CD4-positive, alpha-beta T cell treated with Interleukin-6 for 4 hours (primary cell): ENCODE data around the gene SLC2A13.
"Not testable (repeated sequence)": the region's sequence is repeated elsewhere in the genome, so short reads cannot be mapped to it uniquely, and the experiment has no call there.

Source experiments
- DNase-seq: peaks from one replicate; pipeline ENCODE4 v3.0.0-alpha.2; 2020; ENCODE audit warnings: mixed read lengths

Gene SLC2A13

GRCh38 chr12:39922598-39922997, 183.3 kb downstream of the SLC2A13 start:
- DNase-seq = not testable (repeated sequence)

GRCh38 chr12:39920647-39921046, 185.2 kb downstream of the SLC2A13 start:
- DNase-seq = no peak

GRCh38 chr12:39920222-39920621, 185.7 kb downstream of the SLC2A13 start:
- DNase-seq = no peak

- no peak for DNase-seq
Measured at GRCh38 chr12:39919790-39920189, 186.1 kb downstream of the SLC2A13 start.

- DNase-seq = no peak
Measured at GRCh38 chr12:39915249-39915648, 190.6 kb downstream of the SLC2A13 start.

GRCh38 chr12:39912211-39912980, 193.5 kb downstream of the SLC2A13 start:
- DNase-seq = no peak

- DNase-seq = no peak
Measured at GRCh38 chr12:39906237-39906636, 199.6 kb downstream of the SLC2A13 start.

GRCh38 chr12:39905152-39905551, 200.7 kb downstream of the SLC2A13 start:
- no peak for DNase-seq

GRCh38 chr12:39902821-39903220, 203.1 kb downstream of the SLC2A13 start:
- no peak for DNase-seq

- DNase-seq = no peak
Measured at GRCh38 chr12:39897315-39897714, 208.6 kb downstream of the SLC2A13 start.

GRCh38 chr12:39893388-39893787, 212.5 kb downstream of the SLC2A13 start:
- not testable (repeated sequence) for DNase-seq

- DNase-seq = no peak
Measured at GRCh38 chr12:39892146-39892545, 213.7 kb downstream of the SLC2A13 start.

- no peak for DNase-seq
Measured at GRCh38 chr12:39887856-39888255, 218.0 kb downstream of the SLC2A13 start.

- DNase-seq = no peak
Measured at GRCh38 chr12:39886106-39886505, 219.8 kb downstream of the SLC2A13 start.

GRCh38 chr12:39884616-39885125, 221.2 kb downstream of the SLC2A13 start:
- no peak for DNase-seq

GRCh38 chr12:39883411-39883810, 222.5 kb downstream of the SLC2A13 start:
- DNase-seq = no peak

GRCh38 chr12:39878753-39879152, 227.1 kb downstream of the SLC2A13 start:
- DNase-seq = no peak

GRCh38 chr12:39875721-39876120, 230.2 kb downstream of the SLC2A13 start:
- no peak for DNase-seq

GRCh38 chr12:39874785-39875184, 231.1 kb downstream of the SLC2A13 start:
- no peak for DNase-seq

GRCh38 chr12:39873065-39873464, 232.8 kb downstream of the SLC2A13 start:
- no peak for DNase-seq

GRCh38 chr12:39872425-39872824, 233.5 kb downstream of the SLC2A13 start:
- no peak for DNase-seq

GRCh38 chr12:39868328-39868725, 237.6 kb downstream of the SLC2A13 start:
- no peak for DNase-seq

GRCh38 chr12:39867631-39868327, 238.1 kb downstream of the SLC2A13 start:
- DNase-seq = no peak

GRCh38 chr12:39866135-39866534, 239.7 kb downstream of the SLC2A13 start:
- DNase-seq = no peak
